K562 (cell line): Measurements from ENCODE around the gene ZNF839.

Experiments
- EGR1 ChIP-seq: fragments of 450-650 bp; conservative IDR thresholded peaks from 2 replicates; pipeline ENCODE4 v1.6.1; 2017; ENCODE audit warnings: mild to moderate bottlenecking
- HOXB6 ChIP-seq: fragments of 250-450 bp; sonication (Bioruptor Pico); IDR thresholded peaks from 2 replicates; pipeline ENCODE4 v1.5.1; 2022; ENCODE audit warnings: mild to moderate bottlenecking, borderline replicate concordance
- KLF6 ChIP-seq: fragments of 250-450 bp; sonication (Bioruptor Pico); IDR thresholded peaks from 2 replicates; pipeline ENCODE4 v1.4.0; 2020; ENCODE audit warnings: mild to moderate bottlenecking, moderate library complexity, borderline replicate concordance
- NR2C1 ChIP-seq, 2 experiments: fragments of 450-650 bp; IDR thresholded peaks; 2 replicates each; pipeline ENCODE4 v1.6.1; 2017; ENCODE audit warnings: mild to moderate bottlenecking in 2 of 2, antibody characterized with exemption in 1 of 2, inconsistent platforms in 1 of 2, missing compliant biosample characterization in 1 of 2, missing genetic modification characterization in 1 of 2
- RBM34 ChIP-seq: fragments of 200-400 bp; formaldehyde crosslinking; IDR thresholded peaks from 2 replicates; pipeline ENCODE4 v1.6.1; 2018; ENCODE audit warnings: low read length, borderline replicate concordance; ENCODE audit not compliant: insufficient read depth
- SMC3 ChIP-seq: conservative IDR thresholded peaks from 2 replicates; pipeline ENCODE4 v1.6.1; 2011; ENCODE audit warnings: low read depth, low read length, improper control_type of control experiment; ENCODE audit not compliant: insufficient read depth
- XRCC5 ChIP-seq: fragments of 200-400 bp; formaldehyde crosslinking; IDR thresholded peaks from 2 replicates; pipeline ENCODE4 v1.6.1; 2017; ENCODE audit warnings: low read depth, mild to moderate bottlenecking, low read length
- ZNF561 ChIP-seq: fragments of 450-650 bp; formaldehyde crosslinking; conservative IDR thresholded peaks from 2 replicates; pipeline ENCODE4 v1.4.0; 2020; ENCODE audit warnings: mild to moderate bottlenecking, moderate library complexity
- TF ChIP-seq, protein P1 (sequence below): fragments of 250-450 bp; sonication (Bioruptor Pico); IDR thresholded peaks from 2 replicates; pipeline ENCODE4 v1.8.0; 2022; ENCODE audit warnings: inconsistent platforms, mild to moderate bottlenecking, moderate library complexity, borderline replicate concordance

DNA sequence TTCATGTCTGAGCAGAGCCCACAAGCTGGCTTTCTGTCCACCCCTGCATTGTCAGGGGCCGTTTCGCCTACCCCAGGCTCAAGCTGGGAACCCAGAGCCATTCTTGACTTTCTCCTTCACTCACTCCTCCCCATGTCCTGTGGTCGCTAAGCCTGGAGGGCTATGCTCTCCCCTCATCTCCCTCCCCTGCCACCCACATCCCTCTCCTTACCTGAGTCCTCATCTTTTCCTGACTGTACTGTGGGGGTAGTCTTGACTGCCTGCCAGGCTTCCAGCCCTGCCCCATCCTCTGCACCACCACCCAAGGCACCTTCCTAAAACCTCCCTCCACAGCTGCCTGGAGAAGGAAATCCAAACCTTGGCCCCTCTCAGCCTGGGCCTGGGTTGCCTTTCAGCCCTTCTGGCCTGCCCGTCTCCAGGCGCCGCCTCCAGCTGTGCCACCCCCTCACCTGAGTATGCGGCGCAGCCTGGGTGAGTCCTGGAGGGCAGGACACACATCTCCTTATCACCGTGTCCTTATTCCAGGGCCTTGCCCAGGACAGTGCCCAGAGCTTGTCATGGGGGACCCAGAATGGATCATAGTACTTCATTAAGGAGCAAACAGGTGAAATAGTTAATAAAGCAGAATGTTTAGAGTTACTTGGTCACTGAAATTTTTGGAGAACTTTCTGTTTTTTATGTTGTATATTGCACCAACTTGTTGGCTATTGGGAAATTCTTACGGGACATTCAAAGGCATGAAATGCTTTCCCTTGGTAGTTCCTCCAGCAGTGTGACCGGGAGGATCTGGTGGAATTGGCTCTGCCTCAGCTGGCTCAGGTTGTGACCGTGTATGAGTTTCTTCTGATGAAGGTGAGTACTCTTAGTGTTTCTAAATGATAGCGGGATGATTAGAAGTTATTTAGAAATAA is 14.5 kb downstream of the ZNF839 start:
- no peak for TF ChIP-seq XRCC5
- TF ChIP-seq EGR1 = no peak
- no peak for TF ChIP-seq NR2C1 (IDR thresholded peaks at IDR 0.05)
- no peak for TF ChIP-seq NR2C1 (tag; IDR thresholded peaks at IDR 0.05)
- TF ChIP-seq SMC3 = no peak
- TF ChIP-seq ZNF561 (CRISPR knock-in tag) = no peak
- no peak for TF ChIP-seq HOXB6 (CRISPR knock-in tag)
- no peak for TF ChIP-seq RBM34
- TF ChIP-seq, protein P1, sequence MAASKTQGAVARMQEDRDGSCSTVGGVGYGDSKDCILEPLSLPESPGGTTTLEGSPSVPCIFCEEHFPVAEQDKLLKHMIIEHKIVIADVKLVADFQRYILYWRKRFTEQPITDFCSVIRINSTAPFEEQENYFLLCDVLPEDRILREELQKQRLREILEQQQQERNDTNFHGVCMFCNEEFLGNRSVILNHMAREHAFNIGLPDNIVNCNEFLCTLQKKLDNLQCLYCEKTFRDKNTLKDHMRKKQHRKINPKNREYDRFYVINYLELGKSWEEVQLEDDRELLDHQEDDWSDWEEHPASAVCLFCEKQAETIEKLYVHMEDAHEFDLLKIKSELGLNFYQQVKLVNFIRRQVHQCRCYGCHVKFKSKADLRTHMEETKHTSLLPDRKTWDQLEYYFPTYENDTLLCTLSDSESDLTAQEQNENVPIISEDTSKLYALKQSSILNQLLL = no peak
- TF ChIP-seq KLF6 (CRISPR knock-in tag) = no peak
